ENCODE results near the gene GRHL3.

Gene GRHL3

GRCh38 chr1:24374891-24375786, 56.0 kb downstream of the GRHL3 start:
- Histone ChIP-seq H3K4me2 (ENCODE audit: low read length) (no peak overlapping the region), H3F3A (ENCODE audit: insufficient read depth, low read length) (no peaks in the 10 kb centered on the region), H3K27ac (ENCODE audit: low read depth, low read length, poor library complexity, severe bottlenecking) (no peak overlapping the region), H3K4me3 (ENCODE audit: low read depth, low read length, poor library complexity, severe bottlenecking) (no peak overlapping the region), H3K9me3 (ENCODE audit: low read length) (no peaks in the 10 kb centered on the region), H3K79me2 (ENCODE audit: insufficient read depth, low read length) (no peaks in the 10 kb centered on the region), H2AFZ (ENCODE audit: low read length) (no peak overlapping the region), H3K9me2 (ENCODE audit: low read depth, low read length) (no peaks in the 10 kb centered on the region), H3K36me3 (ENCODE audit: insufficient read depth, low read length) (no peaks in the 10 kb centered on the region), H3K9ac (ENCODE audit: low read length) (no peak overlapping the region), H4K20me1 (ENCODE audit: insufficient read depth, low read length) (no peaks in the 10 kb centered on the region), H3K27me3 (ENCODE audit: insufficient read depth, low read length) (no peaks in the 10 kb centered on the region), H3K4me1 (ENCODE audit: insufficient read depth, low read length, severe bottlenecking) (peaks cover 14% of the 10 kb centered on the region)
- TF ChIP-seq CTCF (IDR thresholded peaks at IDR 0.05; ENCODE audit: low read length) (no peak), EZH2 (IDR thresholded peaks at IDR 0.05; ENCODE audit: borderline replicate concordance, low read length) (no peak)

GRCh38 chr1:24379733-24380315, 60.7 kb downstream of the GRHL3 start:
- Histone ChIP-seq H3K27me3 (ENCODE audit: insufficient read depth, low read length) (no peaks in the 10 kb centered on the region), H3K4me2 (ENCODE audit: low read length) (no peak overlapping the region), H3F3A (ENCODE audit: insufficient read depth, low read length) (no peaks in the 10 kb centered on the region), H3K4me1 (ENCODE audit: insufficient read depth, low read length, severe bottlenecking) (no peaks in the 10 kb centered on the region), H3K79me2 (ENCODE audit: insufficient read depth, low read length) (no peaks in the 10 kb centered on the region), H3K4me3 (ENCODE audit: low read depth, low read length, poor library complexity, severe bottlenecking) (no peak overlapping the region), H3K9me2 (ENCODE audit: low read depth, low read length) (no peaks in the 10 kb centered on the region), H3K27ac (ENCODE audit: low read depth, low read length, poor library complexity, severe bottlenecking) (no peak overlapping the region), H2AFZ (ENCODE audit: low read length) (no peak overlapping the region), H3K9me3 (ENCODE audit: low read length) (no peaks in the 10 kb centered on the region), H3K9ac (ENCODE audit: low read length) (no peak overlapping the region), H3K36me3 (ENCODE audit: insufficient read depth, low read length) (no peaks in the 10 kb centered on the region), H4K20me1 (ENCODE audit: insufficient read depth, low read length) (no peaks in the 10 kb centered on the region)
- TF ChIP-seq EZH2 (IDR thresholded peaks at IDR 0.05; ENCODE audit: borderline replicate concordance, low read length) (no peak), CTCF (IDR thresholded peaks at IDR 0.05; ENCODE audit: low read length) (no peak)

GRCh38 chr1:24380508-24380907, 61.4 kb downstream of the GRHL3 start:
- Histone ChIP-seq H3F3A (ENCODE audit: insufficient read depth, low read length) (no peaks in the 10 kb centered on the region), H3K4me1 (ENCODE audit: insufficient read depth, low read length, severe bottlenecking) (peaks cover 5% of the 10 kb centered on the region), H3K4me3 (ENCODE audit: low read depth, low read length, poor library complexity, severe bottlenecking) (no peak overlapping the region), H2AFZ (ENCODE audit: low read length) (no peak overlapping the region), H3K9me3 (ENCODE audit: low read length) (no peaks in the 10 kb centered on the region), H3K27ac (ENCODE audit: low read depth, low read length, poor library complexity, severe bottlenecking) (no peak overlapping the region), H4K20me1 (ENCODE audit: insufficient read depth, low read length) (no peaks in the 10 kb centered on the region), H3K36me3 (ENCODE audit: insufficient read depth, low read length) (no peaks in the 10 kb centered on the region), H3K79me2 (ENCODE audit: insufficient read depth, low read length) (no peaks in the 10 kb centered on the region), H3K9me2 (ENCODE audit: low read depth, low read length) (no peaks in the 10 kb centered on the region), H3K9ac (ENCODE audit: low read length) (no peak overlapping the region), H3K4me2 (ENCODE audit: low read length) (no peak overlapping the region), H3K27me3 (ENCODE audit: insufficient read depth, low read length) (no peaks in the 10 kb centered on the region)
- TF ChIP-seq EZH2 (IDR thresholded peaks at IDR 0.05; ENCODE audit: borderline replicate concordance, low read length) (no peak), CTCF (IDR thresholded peaks at IDR 0.05; ENCODE audit: low read length) (no peak)

All from OCI-LY1 (cell line).